GM12878 (cell line): Measurements from ENCODE around the gene DHX32. TPM values are rescaled to one million over a fixed set of nuclear protein-coding genes. Genes with fewer than 3 reads are reported as not detected.

Experiments
- ATAC-seq: fragments of 200-7000 bp; cut with Tn5 transposase; 3 replicates; pipeline ENCODE4 v1.9.1; 2020; ENCODE audit warnings: mild to moderate bottlenecking, moderate library complexity
- BruUV-seq: library from RNA; stranded (reverse); fragments of 400-500 nt; replicated peaks from 2 replicates; lab custom pipeline; 2021; lab: Mats Ljungman, UMichigan
- CTCF ChIA-PET: fragments of 300-600 bp; sonication (Branson Sonifier 250); formaldehyde crosslinking; extraction: SDS; loops from one replicate; lab custom pipeline; 2021; ENCODE audit warnings: inconsistent platforms; lab: Yijun Ruan, JAX
- POLR2A ChIA-PET: fragments of 350-600 bp; formaldehyde crosslinking; extraction: SDS; loops from one replicate; lab custom pipeline; 2021; ENCODE audit warnings: inconsistent platforms; lab: Charles Lee
- RAD21 ChIA-PET: fragments of 300-600 bp; sonication (Branson Sonifier 250); formaldehyde crosslinking; loops from one replicate; lab custom pipeline; 2023; ENCODE audit warnings: antibody characterized with exemption; ENCODE audit not compliant: unreplicated experiment; lab: Charles Lee
- SMC1A ChIA-PET: fragments of 300-600 bp; sonication (Branson Sonifier 250); formaldehyde crosslinking; loops from one replicate; lab custom pipeline; 2023; ENCODE audit not compliant: unreplicated experiment, uncharacterized antibody; lab: Charles Lee
- DNase-seq: peaks from one replicate; pipeline ENCODE4 v3.0.0-alpha.2; 2011; ENCODE audit warnings: low read depth, low spot score
- FAIRE-seq: peaks from 3 replicates; lab custom pipeline; 2011; peaks lifted over from hg19 to GRCh38; lab: Jason Lieb, UNC
- H2AFZ ChIP-seq: 2 replicates; pipeline ENCODE4 v1.6.0; 2011; ENCODE audit warnings: low read depth, low read length, control low read depth; ENCODE audit not compliant: control insufficient read depth
- H3K27ac ChIP-seq: 2 replicates; pipeline ENCODE4 v1.5.1; 2011; ENCODE audit warnings: control low read depth; ENCODE audit not compliant: control insufficient read depth, insufficient read depth
- H3K27me3 ChIP-seq, 2 experiments: replicated peaks in 1 of 2; 2 replicates each; pipeline versions ENCODE4 v1.6.0 to v1.6.1; 2011; ENCODE audit warnings: low read length in 1 of 2; ENCODE audit not compliant: control insufficient read depth in 2 of 2, insufficient read depth in 2 of 2
- H3K36me3 ChIP-seq, 2 experiments: 2 replicates each; pipeline ENCODE4 v1.5.1; 2011; ENCODE audit warnings: low read length in 1 of 2; ENCODE audit not compliant: control insufficient read depth in 2 of 2, insufficient read depth in 2 of 2
- H3K4me1 ChIP-seq: 2 replicates; pipeline ENCODE4 v1.6.1; 2011; ENCODE audit warnings: mild to moderate bottlenecking, low read length, moderate library complexity, mixed read lengths; ENCODE audit not compliant: control insufficient read depth, insufficient read depth
- H3K4me2 ChIP-seq: 2 replicates; pipeline ENCODE4 v1.6.0; 2011; ENCODE audit warnings: control low read depth; ENCODE audit not compliant: control insufficient read depth, insufficient read depth
- H3K4me3 ChIP-seq: fragments of 200-600 bp; sonication (generic); 2 replicates; pipeline ENCODE4 v1.5.1; 2016
- H3K79me2 ChIP-seq: 2 replicates; pipeline ENCODE4 v1.6.0; 2011; ENCODE audit warnings: low read length; ENCODE audit not compliant: control insufficient read depth, insufficient read depth
- H3K9ac ChIP-seq: 2 replicates; pipeline ENCODE4 v1.8.0; 2011; ENCODE audit warnings: low read length, control low read depth, mixed read lengths; ENCODE audit not compliant: control insufficient read depth, insufficient read depth
- H3K9me3 ChIP-seq: replicated peaks from 3 replicates; pipeline ENCODE4 v1.5.1; 2011; ENCODE audit warnings: mild to moderate bottlenecking, low read length; ENCODE audit not compliant: control insufficient read depth, insufficient read depth
- H4K20me1 ChIP-seq: 2 replicates; pipeline ENCODE4 v1.6.0; 2011; ENCODE audit not compliant: control insufficient read depth, insufficient read depth
- CEBPB ChIP-seq, 2 experiments: fragments of 150-350 bp in 1 of 2; IDR thresholded peaks; 2 replicates each; pipeline ENCODE4 v1.6.1; 2012 to 2014; ENCODE audit warnings: low read depth in 2 of 2, low read length in 2 of 2, borderline replicate concordance in 1 of 2, inconsistent platforms in 1 of 2
- CHD1 ChIP-seq: IDR thresholded peaks from 2 replicates; pipeline ENCODE4 v1.6.1; 2012; ENCODE audit warnings: low read depth, low read length, improper control_type of control experiment
- KDM1A ChIP-seq: fragments of 200-600 bp; sonication (generic); IDR thresholded peaks from 2 replicates; pipeline ENCODE4 v1.6.1; 2016; ENCODE audit warnings: borderline replicate concordance
- MEF2B ChIP-seq: fragments of 450-650 bp; IDR thresholded peaks from 2 replicates; pipeline ENCODE4 v1.6.1; 2018; ENCODE audit warnings: mild to moderate bottlenecking, moderate library complexity; ENCODE audit not compliant: partially characterized antibody, poor library complexity, severe bottlenecking
- SP1 ChIP-seq: IDR thresholded peaks from one replicate; pipeline ENCODE4 v1.6.1; 2011; ENCODE audit warnings: low read depth, low read length
- TCF7 ChIP-seq: IDR thresholded peaks from 2 replicates; pipeline ENCODE4 v1.6.1; 2014; ENCODE audit warnings: antibody characterized with exemption, borderline replicate concordance
- WGBS: methylation state at CpG from one replicate; pipeline ENCODE4 v1.1.6; 2016; ENCODE audit warnings: low lambda C conversion rate; ENCODE audit not compliant: insufficient replicate concordance, insufficient coverage; ENCODE audit errors: missing lambda C conversion rate; 5-methylcytosine and 5-hydroxymethylcytosine counted together
- in situ Hi-C: fragments of 300-500 bp; cut with MboI; formaldehyde crosslinking; loops from 9 replicates; pipeline ENCODE4 v1.14.3; 2018; ENCODE audit warnings: mixed read lengths
- intact Hi-C: fragments of 100-400 bp; cut with micrococcal nuclease; formaldehyde crosslinking; loops from one replicate; pipeline ENCODE4 v1.14.2; 2022; ENCODE audit not compliant: unreplicated experiment
- polyA plus RNA-seq, 11 experiments: library from polyadenylated mRNA; depleted of rRNA in 4 of 11; unstranded in 6 of 11; stranded (reverse) in 5 of 11; fragments of >200 nt; fragmentation: Nextera tagmentation in 4 of 11; fragmentation: Illumina TruSeq in 1 of 11; extraction: Ambion mirVana in 4 of 11; extraction: Trizol in 1 of 11; gene quantifications; 1 replicate in 1 of 11; 2 replicates in 10 of 11; pipeline versions ENCODE4 v1.2.1 to v1.2.3, GENCODE V29; 2011 to 2016; ENCODE audit warnings: inconsistent platforms in 2 of 11, missing spikeins in 2 of 11, low read depth in 1 of 11
- total RNA-seq, 4 experiments: library from RNA; depleted of rRNA in 3 of 4; stranded (reverse); fragments of >200 nt in 3 of 4; fragmentation: Illumina TruSeq in 1 of 4; extraction: Trizol in 1 of 4; gene quantifications; 2 replicates each; pipeline versions ENCODE4 v1.2.1 to v1.2.3, GENCODE V29; 2013 to 2021
- TF ChIP-seq, protein P1 (sequence below): fragments of 450-650 bp; IDR thresholded peaks from 2 replicates; pipeline ENCODE4 v1.6.1; 2018; ENCODE audit warnings: mild to moderate bottlenecking, low read depth, moderate library complexity; ENCODE audit not compliant: partially characterized antibody

Gene DHX32
- total and polyA plus RNA-seq, 10 of the 15 experiments (the other 5 are each of a cell fraction or from before 2014, with no cell fraction given) = 5.4 to 21.0 (median 16.0) TPM

DNA sequence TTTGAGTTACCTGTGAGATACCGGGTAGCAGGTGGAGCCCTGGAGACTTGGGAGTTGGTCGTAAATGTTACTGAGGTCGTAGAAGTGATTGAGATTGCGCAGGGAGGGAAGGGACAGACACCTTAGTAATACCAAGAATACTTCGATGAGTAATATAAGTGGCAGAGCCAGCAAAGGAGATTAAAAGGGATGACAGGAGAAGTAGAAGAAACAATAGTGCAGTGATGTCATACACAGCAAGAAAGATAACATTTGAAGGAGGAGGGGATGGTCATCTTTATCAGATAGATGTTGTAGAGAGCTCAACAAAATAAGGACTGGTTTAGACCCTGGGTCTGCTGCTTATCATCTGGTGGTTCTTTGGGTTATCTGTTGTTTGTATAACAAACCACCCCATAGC, 52.8 kb downstream of the DHX32 start (continued):
- TF ChIP-seq, protein P1, sequence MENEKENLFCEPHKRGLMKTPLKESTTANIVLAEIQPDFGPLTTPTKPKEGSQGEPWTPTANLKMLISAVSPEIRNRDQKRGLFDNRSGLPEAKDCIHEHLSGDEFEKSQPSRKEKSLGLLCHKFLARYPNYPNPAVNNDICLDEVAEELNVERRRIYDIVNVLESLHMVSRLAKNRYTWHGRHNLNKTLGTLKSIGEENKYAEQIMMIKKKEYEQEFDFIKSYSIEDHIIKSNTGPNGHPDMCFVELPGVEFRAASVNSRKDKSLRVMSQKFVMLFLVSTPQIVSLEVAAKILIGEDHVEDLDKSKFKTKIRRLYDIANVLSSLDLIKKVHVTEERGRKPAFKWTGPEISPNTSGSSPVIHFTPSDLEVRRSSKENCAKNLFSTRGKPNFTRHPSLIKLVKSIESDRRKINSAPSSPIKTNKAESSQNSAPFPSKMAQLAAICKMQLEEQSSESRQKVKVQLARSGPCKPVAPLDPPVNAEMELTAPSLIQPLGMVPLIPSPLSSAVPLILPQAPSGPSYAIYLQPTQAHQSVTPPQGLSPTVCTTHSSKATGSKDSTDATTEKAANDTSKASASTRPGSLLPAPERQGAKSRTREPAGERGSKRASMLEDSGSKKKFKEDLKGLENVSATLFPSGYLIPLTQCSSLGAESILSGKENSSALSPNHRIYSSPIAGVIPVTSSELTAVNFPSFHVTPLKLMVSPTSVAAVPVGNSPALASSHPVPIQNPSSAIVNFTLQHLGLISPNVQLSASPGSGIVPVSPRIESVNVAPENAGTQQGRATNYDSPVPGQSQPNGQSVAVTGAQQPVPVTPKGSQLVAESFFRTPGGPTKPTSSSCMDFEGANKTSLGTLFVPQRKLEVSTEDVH = no peak
- TF ChIP-seq SP1 = no peak
- TF ChIP-seq CEBPB (IDR thresholded peaks at IDR 0.05; ENCODE audit: borderline replicate concordance in 1 of 2, low read depth in 2 of 2, low read length in 2 of 2) = no peak
- no peak for TF ChIP-seq KDM1A
- TF ChIP-seq CHD1 = no peak
- TF ChIP-seq, all 136 proteins: peak for 0

DNA sequence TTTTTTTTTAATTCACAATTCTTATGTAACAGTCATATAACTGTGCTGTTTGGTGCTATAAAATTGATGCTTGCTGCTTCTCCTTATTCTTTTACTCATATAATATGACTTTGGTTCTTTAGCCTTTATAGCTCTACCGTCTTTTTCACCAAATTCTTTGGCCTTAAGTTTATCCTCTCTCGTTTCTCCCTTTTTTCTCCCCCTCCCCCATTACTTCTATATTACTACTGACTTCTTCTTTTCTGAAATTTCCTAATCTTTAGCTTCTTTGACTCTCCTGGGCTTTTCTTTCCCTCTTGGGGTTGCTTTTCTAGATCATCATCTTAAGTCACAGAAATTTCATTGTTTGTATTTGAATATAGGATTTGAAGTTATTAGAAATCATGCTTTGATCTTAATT, 54.0 kb downstream of the DHX32 start:
- H3K27ac ChIP-seq = no peak overlapping the region
- H3K27me3 ChIP-seq = no peaks in the 10 kb centered on the region
- intact Hi-C loops = no loop called here
- TF ChIP-seq MEF2B = no peak
- TF ChIP-seq TCF7 = no peak
- no peak overlapping the region for H2AFZ ChIP-seq
- no peaks in the 10 kb centered on the region for H4K20me1 ChIP-seq
- CTCF ChIA-PET = interaction anchor here (0.6 to 1.6 kb wide), 2 partner anchors 41 to 212 kb away, joined by 3 to 4 read pairs; no protein-coding TSS in a partner anchor
- no peak overlapping the region for H3K4me2 ChIP-seq
- H3K4me1 ChIP-seq = 0 out of 2 replicates have a peak, but pooled peaks cover 3% of the 10 kb centered on the region
- H3K79me2 ChIP-seq = peaks cover 46% of the 10 kb centered on the region
- POLR2A ChIA-PET = no interaction called here
- SMC1A ChIA-PET = interaction anchor here (0.7 kb wide), 1 partner anchor 12 kb away, joined by 3 read pairs; no protein-coding TSS in a partner anchor
- no peaks in the 10 kb centered on the region for H3K9me3 ChIP-seq
- H3K9ac ChIP-seq = no peak overlapping the region
- 76% methylated on average over 2 of the region's 2 CpGs for WGBS
- no TSS peak for BruUV-seq
- H3K36me3 ChIP-seq = peaks cover under 1 to 21% of the 10 kb centered on the region in 2 experiments
- no peak for DNase-seq
- ATAC-seq = no peak
- RAD21 ChIA-PET = no interaction called here
- in situ Hi-C loops = no loop called here
- FAIRE-seq = no peak
- no peak overlapping the region for H3K4me3 ChIP-seq
